Naive thymus-derived CD8-positive, alpha-beta T cell (primary cell): ENCODE results near the gene USP49. TPM values are rescaled to one million over a fixed set of nuclear protein-coding genes. Genes with fewer than 3 reads are reported as not detected.

Source experiments
- ATAC-seq, 2 donors: fragments of 150-1000 bp; cut with Tn5 transposase in 1 of 2; sonication (Bioruptor Pico), chemical (Tn5 transposase) in 1 of 2; 1 replicate in 1 of 2; 2 replicates in 1 of 2; pipeline ENCODE4 v1.10.0; 2021; ENCODE audit warnings: mild to moderate bottlenecking in 2 of 2, moderate library complexity in 2 of 2
- POLR2A ChIA-PET: fragments of 350-600 bp; sonication (Branson Sonifier 250); formaldehyde crosslinking; loops from one replicate; lab custom pipeline; 2021; ENCODE audit warnings: antibody characterized with exemption; lab: Charles Lee
- DNase-seq, 10 donors: peaks; one replicate each; pipeline versions ENCODE4 v3.0.0 to v3.0.0-alpha.2; 2020 to 2022
- H3K27ac Mint-ChIP-seq, 10 donors: one replicate each; pipeline ENCODE4 v1.8.0; 2020 to 2022; ENCODE audit warnings: mild to moderate bottlenecking in 10 of 10, mixed read lengths in 10 of 10, moderate library complexity in 4 of 10, inconsistent platforms in 1 of 10
- H3K27me3 Mint-ChIP-seq, 5 donors: one replicate each; pipeline ENCODE4 v1.8.0; 2021 to 2022; ENCODE audit warnings: mixed read lengths in 5 of 5
- H3K36me3 Mint-ChIP-seq, 3 donors: one replicate each; pipeline ENCODE4 v1.8.0; 2020 to 2022; ENCODE audit warnings: mixed read lengths in 3 of 3, mild to moderate bottlenecking in 2 of 3, inconsistent platforms in 1 of 3
- H3K4me1 Mint-ChIP-seq, 4 donors: one replicate each; pipeline ENCODE4 v1.8.0; 2021 to 2022; ENCODE audit warnings: mixed read lengths in 4 of 4
- H3K4me3 Mint-ChIP-seq, 10 donors: one replicate each; pipeline ENCODE4 v1.8.0; 2020 to 2022; ENCODE audit warnings: mild to moderate bottlenecking in 10 of 10, mixed read lengths in 10 of 10, moderate library complexity in 6 of 10, inconsistent platforms in 1 of 10
- H3K9me3 Mint-ChIP-seq, 9 donors: one replicate each; pipeline ENCODE4 v1.8.0; 2020 to 2022; ENCODE audit warnings: mixed read lengths in 9 of 9, mild to moderate bottlenecking in 3 of 9, inconsistent platforms in 1 of 9, moderate library complexity in 1 of 9
- polyA plus RNA-seq, 3 donors: library from polyadenylated mRNA; unstranded; fragments of 300-500 nt; fragmentation: Illumina TruSeq; gene quantifications; one replicate each; pipeline ENCODE4 v1.2.3, GENCODE V29; 2021
- total RNA-seq, 8 experiments: library from RNA in 2 of 8; stranded (reverse) in 2 of 8; gene quantifications; one replicate each; pipeline ENCODE4 v1.2.3 and lab custom pipeline; 2021 to 2026

The USP49 gene
- total and polyA plus RNA-seq, 5 experiments from 2014 or later = 0.34 to 3.0 (median 0.48) TPM

DNA sequence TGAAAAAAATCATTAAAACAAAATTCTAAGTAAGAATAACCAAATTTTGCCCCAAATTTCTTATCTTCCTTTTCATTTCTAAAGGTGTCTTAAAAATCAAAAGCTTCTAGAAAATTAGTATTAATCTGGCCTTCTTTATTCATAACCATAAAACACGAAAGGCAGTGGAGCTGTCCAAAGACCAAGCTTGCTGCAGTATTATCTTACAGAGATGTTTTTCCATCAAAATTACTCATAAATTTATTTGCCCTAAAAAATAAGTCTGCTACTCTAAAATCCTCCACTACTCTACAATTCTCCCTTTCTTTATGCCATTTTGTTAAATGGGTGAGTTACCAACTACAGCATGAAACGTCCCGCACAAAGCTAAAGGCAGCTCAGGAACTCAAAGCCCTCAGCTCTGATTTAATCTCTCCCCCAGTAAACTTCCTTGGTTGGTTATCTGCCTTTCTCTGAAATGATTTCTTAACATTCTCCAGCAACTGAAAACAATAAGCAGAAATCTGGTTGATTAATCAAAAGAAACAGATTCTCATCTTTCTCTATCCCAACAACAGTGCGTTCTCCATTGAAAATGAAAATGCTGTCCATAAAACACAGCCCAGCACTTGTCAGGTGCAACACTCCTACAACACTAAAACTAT is 2.1 kb downstream of the USP49 start:
- H3K9me3 Mint-ChIP-seq = no peaks in the 10 kb centered on the region
- H3K27ac Mint-ChIP-seq = no peak overlapping the region
- H3K27me3 Mint-ChIP-seq = no peaks in the 10 kb centered on the region
- peaks cover 0 to 11% (median 9%) of the 10 kb centered on the region in 4 donors for H3K4me1 Mint-ChIP-seq
- H3K4me3 Mint-ChIP-seq = no peak overlapping the region
- no peaks in the 10 kb centered on the region for H3K36me3 Mint-ChIP-seq
- ATAC-seq (no peak), DNase-seq (no peak)
- POLR2A ChIA-PET = interaction anchor here (1.0 kb wide), 1 partner anchor 153 kb away, joined by 3 read pairs; no protein-coding TSS in a partner anchor

DNA sequence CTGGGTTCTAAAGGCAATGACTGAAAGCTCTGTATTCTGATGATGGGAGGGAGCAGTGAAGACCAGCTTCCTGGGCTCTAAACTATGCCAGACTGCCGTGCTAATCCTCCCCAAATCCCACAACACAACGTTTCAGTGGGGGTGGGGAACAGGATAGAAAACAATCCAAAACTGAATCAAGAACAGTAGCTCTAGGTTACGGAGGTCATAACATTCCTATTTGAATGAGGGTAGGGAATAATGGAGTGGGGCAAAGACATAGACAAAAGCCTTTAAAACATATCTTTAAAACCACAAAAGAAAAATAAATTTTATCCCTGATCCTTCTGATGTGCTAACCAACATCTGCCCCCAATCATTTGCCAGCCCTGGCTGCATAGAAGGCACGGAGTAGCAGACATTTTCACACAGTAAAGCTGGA is 7.8 kb downstream of the USP49 start:
- DNase-seq = no peak
- POLR2A ChIA-PET = no interaction called here
- no peak for ATAC-seq
- Mint-ChIP-seq H3K27me3 (no peaks in the 10 kb centered on the region), H3K4me1 (no peaks in the 10 kb centered on the region), H3K36me3 (no peaks in the 10 kb centered on the region), H3K9me3 (no peaks in the 10 kb centered on the region), H3K4me3 (no peak overlapping the region), H3K27ac (peak overlapping the region in 1 of 10 donors; percentile 28)

- POLR2A ChIA-PET = no interaction called here
- DNase-seq (no peak), ATAC-seq (no peak)
- H3K4me3 Mint-ChIP-seq = no peak overlapping the region
- H3K4me1 Mint-ChIP-seq = no peaks in the 10 kb centered on the region
- no peak overlapping the region for H3K27ac Mint-ChIP-seq
- no peaks in the 10 kb centered on the region for H3K36me3 Mint-ChIP-seq
- H3K27me3 Mint-ChIP-seq = no peaks in the 10 kb centered on the region
- no peaks in the 10 kb centered on the region for H3K9me3 Mint-ChIP-seq
Observed at GRCh38 chr6:41885930-41886329, 9.2 kb downstream of the USP49 start.

DNA sequence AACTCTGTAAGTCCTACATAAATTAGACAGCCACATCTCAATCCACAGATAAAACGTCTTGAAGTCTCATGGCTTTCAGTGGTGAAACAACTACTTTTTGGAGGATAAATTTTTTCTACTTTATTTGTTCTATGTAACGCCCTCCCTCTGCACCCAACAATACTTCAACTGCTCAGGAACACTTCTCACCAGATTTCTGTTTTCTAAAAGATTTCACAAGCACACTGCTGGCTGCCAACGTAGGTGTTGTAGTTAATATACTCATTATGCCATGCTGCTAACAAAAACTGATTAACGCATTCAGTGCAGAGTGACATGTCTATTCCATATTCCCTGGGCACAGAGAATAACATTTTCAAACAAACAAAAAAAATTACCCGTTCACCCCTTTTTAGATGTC is 10.2 kb downstream of the USP49 start:
- Mint-ChIP-seq H3K27ac (no peak overlapping the region), H3K9me3 (no peaks in the 10 kb centered on the region), H3K4me1 (no peaks in the 10 kb centered on the region), H3K4me3 (no peak overlapping the region), H3K27me3 (no peaks in the 10 kb centered on the region), H3K36me3 (no peaks in the 10 kb centered on the region)
- DNase-seq = no peak
- POLR2A ChIA-PET = no interaction called here
- no peak for ATAC-seq

GRCh38 chr6:41881506-41881905 is 13.7 kb downstream of the USP49 start:
- H3K36me3 Mint-ChIP-seq = no peaks in the 10 kb centered on the region
- no peak overlapping the region for H3K4me3 Mint-ChIP-seq
- H3K9me3 Mint-ChIP-seq = no peaks in the 10 kb centered on the region
- no peak for DNase-seq
- POLR2A ChIA-PET = interaction anchor here (0.6 to 1.0 kb wide), 2 partner anchors 9 to 13 kb away, joined by 3 read pairs; no protein-coding TSS in a partner anchor
- H3K27me3 Mint-ChIP-seq = no peaks in the 10 kb centered on the region
- no peak for ATAC-seq
- H3K27ac Mint-ChIP-seq = no peak overlapping the region
- H3K4me1 Mint-ChIP-seq = no peaks in the 10 kb centered on the region

GRCh38 chr6:41878961-41879405 is 16.2 kb downstream of the USP49 start:
- no peak for DNase-seq
- Mint-ChIP-seq H3K4me1 (peaks cover 0 to 2% (median 0%) of the 10 kb centered on the region in 4 donors), H3K27me3 (no peaks in the 10 kb centered on the region), H3K36me3 (no peaks in the 10 kb centered on the region), H3K4me3 (no peak overlapping the region), H3K27ac (no peak overlapping the region), H3K9me3 (no peaks in the 10 kb centered on the region)
- POLR2A ChIA-PET = no interaction called here
- no peak for ATAC-seq

- Mint-ChIP-seq H3K4me3 (no peak overlapping the region), H3K27ac (no peak overlapping the region), H3K4me1 (peaks cover 0 to 2% (median 0%) of the 10 kb centered on the region in 4 donors), H3K36me3 (no peaks in the 10 kb centered on the region), H3K27me3 (no peaks in the 10 kb centered on the region), H3K9me3 (no peaks in the 10 kb centered on the region)
- POLR2A ChIA-PET = no interaction called here
- DNase-seq (no peak), ATAC-seq (no peak)
Observed at GRCh38 chr6:41878246-41878645, 16.9 kb downstream of the USP49 start.

DNA sequence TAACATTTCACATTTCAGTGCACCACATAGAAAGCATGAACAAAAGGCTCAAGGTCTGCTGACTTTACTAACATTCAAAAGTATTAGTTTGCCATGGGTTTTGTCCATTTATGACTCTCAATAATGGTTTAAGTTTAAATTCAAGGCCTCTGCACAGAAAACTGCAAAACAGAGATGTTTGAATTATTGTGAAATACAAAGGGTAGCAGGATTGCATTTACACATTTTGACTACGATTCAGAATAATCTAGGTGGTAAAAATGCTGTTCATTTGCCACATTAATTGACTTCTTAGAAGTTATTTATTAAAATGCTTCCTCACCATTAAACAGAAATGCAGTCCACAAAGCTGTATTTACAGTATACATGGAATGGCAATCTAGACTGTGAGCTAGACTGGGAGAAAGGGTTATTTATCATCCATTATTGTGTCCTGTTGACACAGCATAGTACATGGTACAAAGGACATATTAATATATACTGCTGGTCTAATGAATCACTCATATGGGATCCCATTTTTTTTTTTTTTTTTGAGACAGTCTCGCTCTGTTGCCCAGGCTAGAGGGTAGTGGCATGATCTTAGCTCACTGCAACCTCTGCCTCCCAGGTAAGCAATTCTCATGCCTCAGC is 18.0 kb downstream of the USP49 start:
- H3K36me3 Mint-ChIP-seq = no peaks in the 10 kb centered on the region
- DNase-seq (no peak), ATAC-seq (no peak)
- H3K27me3 Mint-ChIP-seq = peaks cover 0 to 2% (median 0%) of the 10 kb centered on the region in 5 donors
- H3K4me3 Mint-ChIP-seq = no peak overlapping the region
- H3K27ac Mint-ChIP-seq = no peak overlapping the region
- H3K4me1 Mint-ChIP-seq = peaks cover 0 to 2% (median 0%) of the 10 kb centered on the region in 4 donors
- no peaks in the 10 kb centered on the region for H3K9me3 Mint-ChIP-seq
- POLR2A ChIA-PET = no interaction called here

DNA sequence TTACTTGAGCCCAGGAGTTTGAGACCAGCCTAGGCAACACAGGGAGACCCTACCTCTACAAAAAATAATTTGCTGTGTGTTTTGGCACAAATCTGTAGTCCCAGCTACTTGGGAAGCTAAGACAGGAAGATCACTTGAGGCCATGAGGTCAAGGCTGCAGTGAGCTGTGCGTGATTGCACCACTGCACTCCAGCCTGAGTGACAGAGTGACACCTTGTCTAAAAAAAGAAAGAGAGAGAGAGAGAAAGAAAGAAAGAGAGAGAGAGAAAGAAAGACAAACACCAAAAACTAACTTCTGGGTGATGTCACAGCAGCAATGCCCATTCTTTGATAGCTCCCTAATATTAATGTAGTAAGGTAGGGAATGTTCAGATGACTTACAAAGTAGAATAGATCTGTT is 20.4 kb downstream of the USP49 start:
- Mint-ChIP-seq H3K27me3 (peaks cover 0 to 2% (median 0%) of the 10 kb centered on the region in 5 donors), H3K4me3 (no peak overlapping the region), H3K9me3 (no peaks in the 10 kb centered on the region), H3K27ac (no peak overlapping the region), H3K36me3 (no peaks in the 10 kb centered on the region), H3K4me1 (peaks cover 0 to 7% (median 0%) of the 10 kb centered on the region in 4 donors)
- POLR2A ChIA-PET = interaction anchor here (0.6 kb wide), 1 partner anchor 296 kb away, joined by 3 read pairs; no protein-coding TSS in a partner anchor
- ATAC-seq = no peak
- no peak for DNase-seq

GRCh38 chr6:41872147-41872546 is 23.0 kb downstream of the USP49 start:
- no peaks in the 10 kb centered on the region for H3K9me3 Mint-ChIP-seq
- H3K4me3 Mint-ChIP-seq = no peak overlapping the region
- POLR2A ChIA-PET = no interaction called here
- no peak for ATAC-seq
- H3K27me3 Mint-ChIP-seq = peaks cover 0 to 2% (median 0%) of the 10 kb centered on the region in 5 donors
- H3K27ac Mint-ChIP-seq = no peak overlapping the region
- H3K36me3 Mint-ChIP-seq = no peaks in the 10 kb centered on the region
- DNase-seq = no peak
- H3K4me1 Mint-ChIP-seq = peaks cover 0 to 7% (median 0%) of the 10 kb centered on the region in 4 donors

DNA sequence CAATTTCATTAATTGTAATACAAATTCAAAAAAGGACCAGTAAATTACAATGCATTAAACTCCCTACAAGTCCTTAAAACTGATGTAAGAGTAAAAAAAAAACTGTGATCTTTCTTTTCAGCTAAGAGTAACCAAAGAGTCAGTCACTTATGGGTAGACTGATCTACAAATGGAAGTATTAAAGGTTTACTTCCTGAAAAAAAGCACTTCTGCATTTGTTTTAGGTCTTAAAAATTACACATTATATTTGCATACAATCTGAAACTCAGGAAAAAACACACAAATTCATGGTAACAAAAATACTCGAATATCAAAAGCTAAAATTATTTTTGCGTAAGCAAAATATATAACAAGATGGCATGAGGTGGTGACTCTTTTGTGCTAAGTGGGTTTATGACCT is 23.5 kb downstream of the USP49 start:
- H3K9me3 Mint-ChIP-seq = no peaks in the 10 kb centered on the region
- DNase-seq (no peak), ATAC-seq (no peak)
- no peak overlapping the region for H3K27ac Mint-ChIP-seq
- H3K27me3 Mint-ChIP-seq = peaks cover 0 to 2% (median 0%) of the 10 kb centered on the region in 5 donors
- no peak overlapping the region for H3K4me3 Mint-ChIP-seq
- POLR2A ChIA-PET = no interaction called here
- H3K4me1 Mint-ChIP-seq = peaks cover 0 to 7% (median 0%) of the 10 kb centered on the region in 4 donors
- no peaks in the 10 kb centered on the region for H3K36me3 Mint-ChIP-seq

- Mint-ChIP-seq H3K4me1 (no peaks in the 10 kb centered on the region), H3K9me3 (no peaks in the 10 kb centered on the region), H3K36me3 (no peaks in the 10 kb centered on the region), H3K4me3 (no peak overlapping the region), H3K27me3 (no peaks in the 10 kb centered on the region), H3K27ac (no peak overlapping the region)
- POLR2A ChIA-PET = no interaction called here
- ATAC-seq (no peak), DNase-seq (no peak)
Observed at GRCh38 chr6:41859356-41859755, 35.8 kb downstream of the USP49 start.

DNA sequence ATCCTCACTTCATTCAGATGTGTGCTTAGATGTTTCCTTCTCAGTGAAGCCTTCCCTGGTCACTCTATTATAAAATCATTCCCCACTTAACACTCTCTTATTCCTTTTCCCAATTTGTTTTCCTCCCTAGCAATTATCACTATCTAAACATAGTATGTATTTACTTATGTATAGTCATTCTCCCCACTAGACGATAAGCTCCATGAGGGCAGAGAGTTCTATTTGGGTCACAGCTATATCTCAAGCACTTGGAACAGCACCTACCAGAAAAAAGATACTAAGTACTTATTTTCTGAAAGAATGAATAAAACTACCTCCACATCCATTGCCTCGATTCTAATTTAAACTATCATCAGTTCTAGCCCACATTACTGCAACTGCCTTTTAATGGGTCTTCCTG is 36.5 kb downstream of the USP49 start:
- ATAC-seq (no peak), DNase-seq (no peak)
- Mint-ChIP-seq H3K27ac (no peak overlapping the region), H3K36me3 (no peaks in the 10 kb centered on the region), H3K9me3 (no peaks in the 10 kb centered on the region), H3K4me3 (no peak overlapping the region), H3K4me1 (no peaks in the 10 kb centered on the region), H3K27me3 (no peaks in the 10 kb centered on the region)
- POLR2A ChIA-PET = no interaction called here
